IPS-18a (cell line): Measurements from ENCODE around the gene MAD1L1.

Experiments used
- H3K27ac ChIP-seq: one replicate; pipeline ENCODE4 v1.5.1; 2013; ENCODE audit warnings: low read length
- H3K27me3 ChIP-seq: one replicate; pipeline ENCODE4 v1.6.1; 2013; ENCODE audit warnings: mild to moderate bottlenecking, low read length; ENCODE audit not compliant: control insufficient read depth, insufficient read depth
- H3K36me3 ChIP-seq: one replicate; pipeline ENCODE4 v1.6.1; 2013; ENCODE audit warnings: low read depth, low read length; ENCODE audit not compliant: control insufficient read depth
- H3K4me1 ChIP-seq: one replicate; pipeline ENCODE4 v1.6.1; 2013; ENCODE audit warnings: low read depth, low read length; ENCODE audit not compliant: control insufficient read depth
- H3K4me3 ChIP-seq: one replicate; pipeline ENCODE4 v1.5.1; 2013; ENCODE audit warnings: low read length
- H3K9ac ChIP-seq: one replicate; pipeline ENCODE4 v1.6.1; 2013; ENCODE audit warnings: mild to moderate bottlenecking, low read length, moderate library complexity
- H3K9me3 ChIP-seq: one replicate; pipeline ENCODE4 v1.6.1; 2013; ENCODE audit warnings: low read depth, low read length; ENCODE audit not compliant: control insufficient read depth

MAD1L1 gene

DNA sequence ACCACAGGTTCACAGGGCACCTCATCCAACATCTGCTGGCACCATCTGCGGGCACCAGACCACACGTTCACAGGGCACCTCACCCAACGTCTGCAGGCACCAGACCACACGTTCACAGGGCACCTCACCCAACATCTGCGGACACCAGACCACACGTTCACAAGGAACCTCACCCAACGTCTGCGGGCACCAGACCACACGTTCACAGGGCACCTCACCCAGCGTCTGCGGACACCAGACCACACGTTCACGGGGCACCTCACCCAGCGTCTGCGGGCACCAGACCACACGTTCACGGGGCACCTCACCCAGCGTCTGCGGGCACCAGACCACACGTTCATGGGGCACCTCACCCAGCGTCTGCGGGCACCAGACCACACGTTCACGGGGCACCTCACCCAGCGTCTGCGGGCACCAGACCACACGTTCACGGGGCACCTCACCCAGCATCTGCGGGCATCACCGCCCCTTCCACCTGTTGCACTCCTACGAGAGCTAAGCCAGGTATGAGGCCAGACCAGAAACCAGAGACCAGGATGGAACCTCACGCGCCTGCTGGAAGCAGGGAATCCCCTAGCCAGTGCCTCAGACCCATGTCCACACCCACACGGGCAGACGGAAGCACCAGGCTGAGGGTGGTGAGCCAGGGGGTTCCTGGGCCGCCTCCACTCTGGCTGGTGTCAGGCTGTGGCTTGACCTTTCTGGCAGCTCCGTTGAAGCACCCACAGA lies 182.8 kb downstream of the MAD1L1 start:
- H3K36me3 ChIP-seq: no peaks in the 10 kb centered on the region
- H3K4me1 ChIP-seq: no peaks in the 10 kb centered on the region
- H3K27ac ChIP-seq: no peak overlapping the region
- no peaks in the 10 kb centered on the region for H3K27me3 ChIP-seq
- no peaks in the 10 kb centered on the region for H3K9me3 ChIP-seq
- no peak overlapping the region for H3K4me3 ChIP-seq
- no peak overlapping the region for H3K9ac ChIP-seq

DNA sequence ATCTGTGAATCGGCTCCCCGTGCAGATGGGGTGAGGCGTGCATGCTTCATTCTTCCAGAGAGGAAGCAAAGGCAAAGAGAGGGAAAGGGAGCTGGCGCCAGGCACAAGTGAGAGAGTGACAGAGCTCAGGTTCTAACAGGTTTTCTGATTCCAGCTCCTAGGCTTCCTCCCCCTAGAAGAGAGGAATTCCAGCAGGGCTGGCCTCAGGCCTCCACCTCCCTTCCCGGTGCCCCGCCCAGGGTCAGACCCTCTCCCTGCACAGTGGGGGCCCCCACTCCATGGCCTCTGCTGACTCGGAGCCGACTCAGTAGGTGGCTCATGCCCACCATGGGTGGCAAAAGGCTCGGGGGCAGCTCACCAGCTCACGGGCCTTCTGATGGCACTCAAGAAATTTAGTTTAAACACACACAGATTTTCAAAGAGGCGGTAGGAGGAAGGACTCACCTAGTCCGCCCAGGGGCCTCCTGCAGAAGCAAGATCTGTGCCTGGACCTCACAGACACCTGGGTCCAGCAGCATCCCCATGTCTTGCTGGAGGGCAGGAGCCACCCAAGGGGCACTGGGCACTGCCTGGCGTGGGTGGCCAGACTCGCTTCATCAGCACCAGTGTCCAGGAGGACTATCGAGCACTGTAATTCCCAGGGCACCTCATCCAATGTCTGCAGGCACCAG lies 183.5 kb downstream of the MAD1L1 start:
- no peak overlapping the region for H3K9ac ChIP-seq
- H3K27ac ChIP-seq: no peak overlapping the region
- H3K27me3 ChIP-seq: no peaks in the 10 kb centered on the region
- H3K36me3 ChIP-seq: no peaks in the 10 kb centered on the region
- H3K4me1 ChIP-seq: no peaks in the 10 kb centered on the region
- no peak overlapping the region for H3K4me3 ChIP-seq
- H3K9me3 ChIP-seq: no peaks in the 10 kb centered on the region

DNA sequence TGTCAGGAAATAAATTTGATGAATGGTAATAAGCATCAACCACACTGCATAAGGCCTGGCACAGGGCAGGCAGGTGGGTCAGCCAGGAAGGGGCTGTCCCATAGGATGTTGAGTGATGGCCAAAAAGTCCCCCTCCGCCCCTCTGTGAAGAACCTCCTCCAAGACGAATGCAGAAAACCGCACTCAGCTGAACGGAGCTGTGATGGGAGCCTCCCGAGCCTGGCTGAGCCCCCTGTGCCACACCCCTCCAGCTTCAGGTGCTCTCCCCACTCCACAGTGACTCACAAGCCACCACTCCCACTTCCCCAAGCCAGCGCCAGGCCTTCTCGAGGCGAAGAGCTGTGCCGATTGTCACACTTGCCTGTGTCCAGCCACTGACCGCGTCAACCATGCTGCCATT lies 184.2 kb downstream of the MAD1L1 start:
- Histone ChIP-seq H3K27ac (no peak overlapping the region), H3K4me1 (no peaks in the 10 kb centered on the region), H3K27me3 (no peaks in the 10 kb centered on the region), H3K4me3 (no peak overlapping the region), H3K36me3 (no peaks in the 10 kb centered on the region), H3K9me3 (no peaks in the 10 kb centered on the region), H3K9ac (no peak overlapping the region)

- H3K27me3 ChIP-seq: no peaks in the 10 kb centered on the region
- H3K36me3 ChIP-seq: no peaks in the 10 kb centered on the region
- no peak overlapping the region for H3K27ac ChIP-seq
- H3K9ac ChIP-seq: no peak overlapping the region
- no peak overlapping the region for H3K4me3 ChIP-seq
- no peaks in the 10 kb centered on the region for H3K9me3 ChIP-seq
- H3K4me1 ChIP-seq: no peaks in the 10 kb centered on the region
Measured at GRCh38 chr7:2048006-2048405, 184.7 kb downstream of the MAD1L1 start.

GRCh38 chr7:2046581-2047565 lies 185.9 kb downstream of the MAD1L1 start:
- H3K4me3 ChIP-seq: no peak overlapping the region

DNA sequence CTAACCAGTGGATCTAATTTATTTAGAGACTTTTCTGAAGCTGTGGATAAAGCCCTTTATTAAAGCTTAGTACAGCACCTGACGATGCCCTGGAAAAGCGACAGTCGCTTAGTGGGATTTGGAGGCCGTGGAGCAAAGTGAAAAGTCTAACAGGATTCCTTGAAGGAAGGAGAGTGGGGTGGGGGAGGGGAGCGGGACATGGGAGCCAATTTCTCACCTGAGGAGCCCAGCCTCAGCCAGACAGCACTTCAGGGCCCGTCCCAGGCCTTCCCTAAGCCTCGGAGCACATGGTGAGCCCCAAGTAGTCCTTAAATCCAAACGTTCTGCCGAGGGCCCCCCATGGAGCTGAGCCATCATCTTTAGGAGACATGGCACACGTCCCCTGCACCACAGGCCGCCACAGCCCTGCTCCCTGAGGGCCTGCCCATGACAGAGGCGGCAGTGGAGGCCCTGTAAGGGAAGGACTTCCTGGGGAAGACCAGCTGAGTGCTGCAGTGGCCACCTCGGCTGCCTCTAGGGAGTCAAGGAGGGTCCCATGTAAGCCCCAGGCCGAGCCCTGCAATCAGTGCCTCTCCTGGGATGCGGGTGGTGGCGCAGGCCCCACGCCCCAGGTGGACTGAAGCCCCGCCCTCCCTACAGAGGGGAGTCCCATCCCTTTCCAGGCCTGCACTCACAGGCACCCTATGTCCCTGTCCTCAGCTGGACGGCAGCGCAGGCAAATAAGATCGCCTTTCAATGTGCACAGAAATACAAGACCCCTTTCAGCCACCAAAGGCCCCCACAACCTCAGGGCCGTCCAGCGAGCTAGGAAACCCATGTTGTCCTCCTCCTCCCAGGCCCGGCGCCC lies 187.0 kb downstream of the MAD1L1 start:
- Histone ChIP-seq H3K27ac (no peak overlapping the region), H3K4me1 (peaks cover 7% of the 10 kb centered on the region), H3K9ac (no peak overlapping the region), H3K9me3 (no peaks in the 10 kb centered on the region), H3K36me3 (no peaks in the 10 kb centered on the region), H3K4me3 (no peak overlapping the region), H3K27me3 (no peaks in the 10 kb centered on the region)

More at GRCh38 chr7:2046581-2047565, 185.9 kb downstream of the MAD1L1 start:
- H3K36me3 ChIP-seq: no peaks in the 10 kb centered on the region
- H3K4me1 ChIP-seq: no peaks in the 10 kb centered on the region
- no peak overlapping the region for H3K27ac ChIP-seq
- H3K9ac ChIP-seq: no peak overlapping the region
- no peaks in the 10 kb centered on the region for H3K9me3 ChIP-seq
- H3K27me3 ChIP-seq: no peaks in the 10 kb centered on the region

GRCh38 chr7:2044883-2045471 lies 187.8 kb downstream of the MAD1L1 start:
- H3K27ac ChIP-seq: no peak overlapping the region
- no peak overlapping the region for H3K4me3 ChIP-seq
- H3K36me3 ChIP-seq: no peaks in the 10 kb centered on the region
- H3K4me1 ChIP-seq: peaks cover 12% of the 10 kb centered on the region
- no peak overlapping the region for H3K9ac ChIP-seq
- no peaks in the 10 kb centered on the region for H3K27me3 ChIP-seq
- no peaks in the 10 kb centered on the region for H3K9me3 ChIP-seq

GRCh38 chr7:2044311-2044882 lies 188.3 kb downstream of the MAD1L1 start:
- Histone ChIP-seq H3K9me3 (no peaks in the 10 kb centered on the region), H3K36me3 (no peaks in the 10 kb centered on the region), H3K4me3 (no peak overlapping the region), H3K27ac (no peak overlapping the region), H3K27me3 (no peaks in the 10 kb centered on the region), H3K4me1 (peaks cover 12% of the 10 kb centered on the region), H3K9ac (no peak overlapping the region)

GRCh38 chr7:2043316-2044039 lies 189.3 kb downstream of the MAD1L1 start:
- Histone ChIP-seq H3K27ac (no peak overlapping the region), H3K36me3 (no peaks in the 10 kb centered on the region), H3K9me3 (no peaks in the 10 kb centered on the region), H3K27me3 (no peaks in the 10 kb centered on the region), H3K9ac (no peak overlapping the region), H3K4me1 (peaks cover 12% of the 10 kb centered on the region), H3K4me3 (no peak overlapping the region)

DNA sequence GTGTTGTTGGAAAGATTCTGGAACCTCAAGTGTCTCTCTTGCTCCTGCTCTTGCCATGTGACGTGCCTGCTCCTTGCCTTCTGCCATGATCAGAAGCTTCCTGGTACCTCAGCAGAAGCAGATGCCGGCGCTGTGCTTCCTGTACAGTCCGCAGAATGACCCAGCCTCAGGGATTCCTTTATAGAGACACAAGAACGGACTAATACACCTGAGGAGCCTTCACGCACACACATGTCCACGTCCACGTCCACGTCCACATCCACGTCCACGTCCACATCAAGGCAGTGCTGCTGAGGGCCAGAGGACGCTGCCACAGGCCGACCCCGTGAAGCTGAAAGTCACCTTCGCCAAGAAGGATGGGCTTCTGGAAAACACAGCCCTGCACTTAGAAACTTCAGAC lies 190.1 kb downstream of the MAD1L1 start:
- H3K4me3 ChIP-seq: no peak overlapping the region
- H3K27ac ChIP-seq: no peak overlapping the region
- H3K9ac ChIP-seq: no peak overlapping the region
- H3K9me3 ChIP-seq: no peaks in the 10 kb centered on the region
- H3K36me3 ChIP-seq: no peaks in the 10 kb centered on the region
- H3K4me1 ChIP-seq: peaks cover 12% of the 10 kb centered on the region
- no peaks in the 10 kb centered on the region for H3K27me3 ChIP-seq
